Left lobe of liver (tissue), 2 donors: ENCODE data around the gene SLC26A5. TPM values are rescaled to one million over a fixed set of nuclear protein-coding genes. Genes with fewer than 3 reads are reported as not detected.
"Not testable (repeated sequence)": the region's sequence is repeated elsewhere in the genome, so short reads cannot be mapped to it uniquely, and the experiment has no call there.

Source experiments
- ATAC-seq: fragments of 200-7000 bp; cut with Tn5 transposase; one replicate; pipeline ENCODE4 v1.9.1; 2020; ENCODE audit warnings: mild to moderate bottlenecking, moderate library complexity
- DNase-seq: peaks from one replicate; pipeline ENCODE4 v3.0.0-alpha.2; 2020; ENCODE audit warnings: low spot score
- total RNA-seq: library from RNA; stranded (reverse); gene quantifications from one replicate; pipeline ENCODE4 v1.2.1, GENCODE V29; 2021
- donor health status: DM: no; HTN: no; CAD: no; lungs with moderate emphysema.
- donor health status: DM: no; HTN: yes; CAD: no.

The SLC26A5 gene
- total RNA-seq, result 0.33 TPM

GRCh38 chr7:103446049-103446520 is at the start of gene SLC26A5:
SLC26A5 (minus strand) TSS chr7:103446207; CDS start chr7:103421514, 24,693 bp downstream.
- ATAC-seq, result peak; percentile 74
- DNase-seq, result no peak

GRCh38 chr7:103487419-103487818 is 41.4 kb upstream of the SLC26A5 start:
- ATAC-seq (no peak), DNase-seq (no peak)

- not testable (repeated sequence) for ATAC-seq, DNase-seq
Measured at GRCh38 chr7:103486873-103487272, 40.9 kb upstream of the SLC26A5 start.

- no peak for ATAC-seq
- DNase-seq, result no peak
Measured at GRCh38 chr7:103480771-103481170, 34.8 kb upstream of the SLC26A5 start.

- no peak for ATAC-seq
- DNase-seq, result no peak
Measured at GRCh38 chr7:103474956-103475355, 28.9 kb upstream of the SLC26A5 start.

- ATAC-seq (no peak), DNase-seq (no peak)
Measured at GRCh38 chr7:103469095-103469948, 23.3 kb upstream of the SLC26A5 start.

GRCh38 chr7:103466814-103467213 is 20.8 kb upstream of the SLC26A5 start:
- ATAC-seq (no peak), DNase-seq (no peak)

GRCh38 chr7:103462358-103462757 is 16.4 kb upstream of the SLC26A5 start:
- DNase-seq, result no peak
- ATAC-seq, result no peak

- ATAC-seq, result peak; percentile 91
- no peak for DNase-seq
Measured at GRCh38 chr7:103447073-103447960, 1.3 kb upstream of the SLC26A5 start.

- DNase-seq (no peak), ATAC-seq (peak; percentile 40)
Measured at GRCh38 chr7:103445228-103446048, 569 bp downstream of the SLC26A5 start.

- ATAC-seq, result no peak
- DNase-seq, result no peak
Measured at GRCh38 chr7:103439661-103440060, 6.3 kb downstream of the SLC26A5 start.

- ATAC-seq (no peak), DNase-seq (no peak)
Measured at GRCh38 chr7:103437623-103438022, 8.4 kb downstream of the SLC26A5 start.

- ATAC-seq, result no peak
Measured at GRCh38 chr7:103432712-103433111, 13.3 kb downstream of the SLC26A5 start.

GRCh38 chr7:103425177-103425576 is 20.8 kb downstream of the SLC26A5 start:
- DNase-seq (no peak), ATAC-seq (no peak)

More at GRCh38 chr7:103432712-103433111, 13.3 kb downstream of the SLC26A5 start:
- no peak for DNase-seq

GRCh38 chr7:103423467-103424179 is 22.4 kb downstream of the SLC26A5 start:
- DNase-seq (no peak), ATAC-seq (no peak)

GRCh38 chr7:103420857-103421384 is 25.1 kb downstream of the SLC26A5 start:
- ATAC-seq (no peak), DNase-seq (no peak)

GRCh38 chr7:103418241-103418640 is 27.8 kb downstream of the SLC26A5 start:
- DNase-seq, result no peak
- ATAC-seq, result no peak

- no peak for ATAC-seq
- no peak for DNase-seq
Measured at GRCh38 chr7:103413407-103413806, 32.6 kb downstream of the SLC26A5 start.

GRCh38 chr7:103412151-103412550 is 33.9 kb downstream of the SLC26A5 start:
- no peak for ATAC-seq
- no peak for DNase-seq
